GM12801 (cell line): ENCODE results near the gene CTDP1.

Experiments
- CTCF ChIP-seq: IDR thresholded peaks from one replicate; pipeline ENCODE4 v1.5.1; 2011; ENCODE audit warnings: control low read depth; ENCODE audit not compliant: insufficient read length; ENCODE audit errors: extremely low read depth

Gene CTDP1

GRCh38 chr18:79748321-79749180 is 68.9 kb downstream of the CTDP1 start:
- no peak for TF ChIP-seq CTCF

- TF ChIP-seq CTCF: no peak
Observed at GRCh38 chr18:79749251-79750191, 69.9 kb downstream of the CTDP1 start.

- TF ChIP-seq CTCF: no peak
Observed at GRCh38 chr18:79750980-79751571, 71.5 kb downstream of the CTDP1 start.

- no peak for TF ChIP-seq CTCF
Observed at GRCh38 chr18:79753391-79753851, 73.8 kb downstream of the CTDP1 start.

GRCh38 chr18:79754022-79754761 is 74.6 kb downstream of the CTDP1 start:
- no peak for TF ChIP-seq CTCF

GRCh38 chr18:79754831-79755351 is 75.3 kb downstream of the CTDP1 start:
- TF ChIP-seq CTCF: no peak
